Activated CD8-positive, alpha-beta T cell treated with anti-CD3 and anti-CD28 coated beads, Interleukin-2, amount 10 ng/mL, durations not matched to agents 7 days and 5 days (primary cell): ENCODE measurements around the gene MPP7. TPM values are rescaled to one million over a fixed set of nuclear protein-coding genes. Genes with fewer than 3 reads are reported as not detected.

Source experiments
- ATAC-seq: fragments of 150-1000 bp; cut with Tn5 transposase; one replicate; pipeline ENCODE4 v1.10.0; 2021; ENCODE audit warnings: moderate library complexity
- CTCF ChIA-PET: fragments of 350-600 bp; sonication (Branson Sonifier 250); formaldehyde crosslinking; loops from one replicate; lab custom pipeline; 2021; ENCODE audit warnings: antibody characterized with exemption; lab: Charles Lee
- POLR2A ChIA-PET: fragments of 350-600 bp; sonication (Branson Sonifier 250); formaldehyde crosslinking; loops from one replicate; lab custom pipeline; 2021; ENCODE audit warnings: antibody characterized with exemption; lab: Charles Lee
- DNase-seq: peaks from one replicate; pipeline ENCODE4 v3.0.0-alpha.2; 2020
- H3K27ac Mint-ChIP-seq: one replicate; pipeline ENCODE4 v1.8.0; 2021; ENCODE audit warnings: mild to moderate bottlenecking, mixed read lengths
- H3K27me3 Mint-ChIP-seq: one replicate; pipeline ENCODE4 v1.8.0; 2021; ENCODE audit warnings: low read depth, mixed read lengths
- H3K36me3 Mint-ChIP-seq: one replicate; pipeline ENCODE4 v1.8.0; 2021; ENCODE audit warnings: low read depth, mixed read lengths
- H3K4me1 Mint-ChIP-seq: one replicate; pipeline ENCODE4 v1.8.0; 2021; ENCODE audit warnings: low read depth, mixed read lengths
- H3K4me3 Mint-ChIP-seq: one replicate; pipeline ENCODE4 v1.8.0; 2021; ENCODE audit warnings: mild to moderate bottlenecking, mixed read lengths
- H3K9me3 Mint-ChIP-seq: one replicate; pipeline ENCODE4 v1.8.0; 2022; ENCODE audit warnings: mixed read lengths; ENCODE audit not compliant: insufficient read depth
- total RNA-seq, 2 experiments: library from RNA; stranded (reverse); gene quantifications; one replicate each; pipeline ENCODE4 v1.2.3, GENCODE V29; 2021

The MPP7 gene
- total RNA-seq, 2 experiments from 2014 or later: 13.0 to 13.5 TPM

GRCh38 chr10:28293236-28294168 lies 9.4 kb downstream of the MPP7 start:
- no peak overlapping the region for H3K27ac Mint-ChIP-seq
- H3K4me3 Mint-ChIP-seq: no peak overlapping the region
- peaks cover 19% of the 10 kb centered on the region for H3K4me1 Mint-ChIP-seq
- no peak for DNase-seq
- no peaks in the 10 kb centered on the region for H3K36me3 Mint-ChIP-seq
- ATAC-seq: no peak
- ChIA-PET CTCF (interaction anchor here (0.5 to 2.7 kb wide), 4 partner anchors 10 to 231 kb away, joined by 3 to 9 read pairs (median 4); partner anchors contain the start of gene MPP7), POLR2A (interaction anchor here (1.1 to 1.4 kb wide), 2 partner anchors 41 to 75 kb away, joined by 3 to 4 read pairs; no protein-coding TSS in a partner anchor)
- H3K9me3 Mint-ChIP-seq: no peaks in the 10 kb centered on the region
- H3K27me3 Mint-ChIP-seq: no peaks in the 10 kb centered on the region

GRCh38 chr10:28291881-28292297 lies 11.0 kb downstream of the MPP7 start:
- DNase-seq: no peak
- Mint-ChIP-seq H3K27ac (no peak overlapping the region), H3K4me1 (peaks cover 17% of the 10 kb centered on the region)

GRCh38 chr10:28285816-28286215 lies 17.0 kb downstream of the MPP7 start:
- no peaks in the 10 kb centered on the region for H3K4me1 Mint-ChIP-seq
- CTCF ChIA-PET: no interaction called here
- no peaks in the 10 kb centered on the region for H3K27me3 Mint-ChIP-seq

More at GRCh38 chr10:28291881-28292297, 11.0 kb downstream of the MPP7 start:
- Mint-ChIP-seq H3K9me3 (no peaks in the 10 kb centered on the region), H3K36me3 (no peaks in the 10 kb centered on the region), H3K4me3 (no peak overlapping the region), H3K27me3 (no peaks in the 10 kb centered on the region)
- POLR2A ChIA-PET: interaction anchor here (0.6 kb wide), 2 partner anchors 10 to 549 kb away, joined by 3 to 7 read pairs; no protein-coding TSS in a partner anchor
- ATAC-seq: no peak
- CTCF ChIA-PET: interaction anchor here (1.1 kb wide), 2 partner anchors 11 to 102 kb away, joined by 3 read pairs; partner anchors contain the start of gene MPP7

GRCh38 chr10:28284126-28284525 lies 18.7 kb downstream of the MPP7 start:
- ChIA-PET CTCF (interaction anchor here (1.3 to 2.0 kb wide), 2 partner anchors 96 to 110 kb away, joined by 3 to 6 read pairs; no protein-coding TSS in a partner anchor), POLR2A (no interaction called here)
- Mint-ChIP-seq H3K27ac (no peak overlapping the region), H3K4me1 (no peaks in the 10 kb centered on the region), H3K36me3 (no peaks in the 10 kb centered on the region), H3K9me3 (no peaks in the 10 kb centered on the region), H3K27me3 (no peaks in the 10 kb centered on the region), H3K4me3 (no peak overlapping the region)
- DNase-seq (no peak), ATAC-seq (no peak)

More at GRCh38 chr10:28285816-28286215, 17.0 kb downstream of the MPP7 start:
- H3K27ac Mint-ChIP-seq: no peak overlapping the region
- H3K4me3 Mint-ChIP-seq: no peak overlapping the region
- no peaks in the 10 kb centered on the region for H3K36me3 Mint-ChIP-seq
- POLR2A ChIA-PET: no interaction called here
- no peaks in the 10 kb centered on the region for H3K9me3 Mint-ChIP-seq
- ATAC-seq (no peak), DNase-seq (no peak)

- no peak for DNase-seq
- CTCF ChIA-PET: interaction anchor here (2.0 kb wide), 1 partner anchor 110 kb away, joined by 6 read pairs; no protein-coding TSS in a partner anchor
- no peak overlapping the region for H3K27ac Mint-ChIP-seq
- H3K36me3 Mint-ChIP-seq: no peaks in the 10 kb centered on the region
- H3K9me3 Mint-ChIP-seq: no peaks in the 10 kb centered on the region
- no peaks in the 10 kb centered on the region for H3K4me1 Mint-ChIP-seq
- no peak overlapping the region for H3K4me3 Mint-ChIP-seq
- POLR2A ChIA-PET: no interaction called here
- no peak for ATAC-seq
- H3K27me3 Mint-ChIP-seq: no peaks in the 10 kb centered on the region
These were observed 19.6 kb downstream of the MPP7 start for GRCh38 chr10:28283251-28283650.

- ChIA-PET CTCF (interaction anchor here (1.5 kb wide), 1 partner anchor 111 kb away, joined by 6 read pairs; no protein-coding TSS in a partner anchor), POLR2A (interaction anchor here (1.3 kb wide), 1 partner anchor 16 kb away, joined by 4 read pairs; no protein-coding TSS in a partner anchor)
- no peak overlapping the region for H3K27ac Mint-ChIP-seq
- H3K4me1 Mint-ChIP-seq: no peaks in the 10 kb centered on the region
- no peak overlapping the region for H3K4me3 Mint-ChIP-seq
- H3K27me3 Mint-ChIP-seq: no peaks in the 10 kb centered on the region
- ATAC-seq (no peak), DNase-seq (no peak)
- H3K9me3 Mint-ChIP-seq: no peaks in the 10 kb centered on the region
- no peaks in the 10 kb centered on the region for H3K36me3 Mint-ChIP-seq
These were observed 20.5 kb downstream of the MPP7 start for GRCh38 chr10:28282336-28282735.

- DNase-seq: no peak
- H3K27me3 Mint-ChIP-seq: no peaks in the 10 kb centered on the region
- no peaks in the 10 kb centered on the region for H3K36me3 Mint-ChIP-seq
- H3K4me3 Mint-ChIP-seq: no peak overlapping the region
- H3K9me3 Mint-ChIP-seq: no peaks in the 10 kb centered on the region
- ChIA-PET POLR2A (interaction anchor here (1.3 kb wide), 1 partner anchor 17 kb away, joined by 4 read pairs; no protein-coding TSS in a partner anchor), CTCF (interaction anchor here (1.5 kb wide), 1 partner anchor 112 kb away, joined by 6 read pairs; no protein-coding TSS in a partner anchor)
- H3K4me1 Mint-ChIP-seq: no peaks in the 10 kb centered on the region
- ATAC-seq: no peak
- H3K27ac Mint-ChIP-seq: no peak overlapping the region
These were observed 21.0 kb downstream of the MPP7 start for GRCh38 chr10:28281726-28282315.

- ChIA-PET POLR2A (no interaction called here), CTCF (no interaction called here)
- Mint-ChIP-seq H3K9me3 (no peaks in the 10 kb centered on the region), H3K36me3 (no peaks in the 10 kb centered on the region), H3K4me1 (no peaks in the 10 kb centered on the region), H3K27ac (no peak overlapping the region), H3K4me3 (no peak overlapping the region), H3K27me3 (no peaks in the 10 kb centered on the region)
- no peak for ATAC-seq
- DNase-seq: no peak
These were observed 22.2 kb downstream of the MPP7 start for GRCh38 chr10:28280652-28281051.

- CTCF ChIA-PET: no interaction called here
- Mint-ChIP-seq H3K27ac (no peak overlapping the region), H3K4me3 (no peak overlapping the region), H3K4me1 (peaks cover 2% of the 10 kb centered on the region), H3K9me3 (no peaks in the 10 kb centered on the region), H3K27me3 (no peaks in the 10 kb centered on the region), H3K36me3 (no peaks in the 10 kb centered on the region)
- no peak for ATAC-seq
- POLR2A ChIA-PET: no interaction called here
- DNase-seq: no peak
These were observed 23.0 kb downstream of the MPP7 start for GRCh38 chr10:28279878-28280277.

- H3K36me3 Mint-ChIP-seq: no peaks in the 10 kb centered on the region
- CTCF ChIA-PET: no interaction called here
- H3K27ac Mint-ChIP-seq: no peak overlapping the region
- H3K4me1 Mint-ChIP-seq: peaks cover 5% of the 10 kb centered on the region
- DNase-seq (no peak), ATAC-seq (no peak)
- no peaks in the 10 kb centered on the region for H3K27me3 Mint-ChIP-seq
- POLR2A ChIA-PET: interaction anchor here (0.6 kb wide), 1 partner anchor 102 kb away, joined by 5 read pairs; no protein-coding TSS in a partner anchor
- H3K9me3 Mint-ChIP-seq: no peaks in the 10 kb centered on the region
- no peak overlapping the region for H3K4me3 Mint-ChIP-seq
These were observed 24.0 kb downstream of the MPP7 start for GRCh38 chr10:28278842-28279241.

GRCh38 chr10:28276384-28276783 lies 26.5 kb downstream of the MPP7 start:
- ATAC-seq: no peak
- Mint-ChIP-seq H3K27me3 (no peaks in the 10 kb centered on the region), H3K27ac (no peak overlapping the region), H3K36me3 (no peaks in the 10 kb centered on the region), H3K9me3 (no peaks in the 10 kb centered on the region), H3K4me1 (peaks cover 5% of the 10 kb centered on the region), H3K4me3 (no peak overlapping the region)
- POLR2A ChIA-PET: no interaction called here
- DNase-seq: no peak
- CTCF ChIA-PET: interaction anchor here (1.2 to 2.1 kb wide), 2 partner anchors 22 to 27 kb away, joined by 3 to 4 read pairs; partner anchors contain the start of gene MPP7
